Nephron progenitor cell (in vitro differentiated cells): ENCODE measurements around the gene SPATA2L.

Experiments used
- DNase-seq: peaks from one replicate; pipeline ENCODE4 v3.0.0; 2021
- H3K27ac Mint-ChIP-seq: 2 replicates; pipeline ENCODE4 v1.8.0; 2021; ENCODE audit warnings: mild to moderate bottlenecking, moderate library complexity, mixed read lengths
- H3K27me3 Mint-ChIP-seq: 2 replicates; pipeline ENCODE4 v1.8.0; 2021; ENCODE audit warnings: mild to moderate bottlenecking, low read depth, mixed read lengths; ENCODE audit not compliant: poor library complexity
- H3K36me3 Mint-ChIP-seq: 2 replicates; pipeline ENCODE4 v1.8.0; 2021; ENCODE audit warnings: low read depth, mixed read lengths
- H3K4me1 Mint-ChIP-seq: 2 replicates; pipeline ENCODE4 v1.8.0; 2021; ENCODE audit warnings: mixed read lengths
- H3K4me3 Mint-ChIP-seq: 2 replicates; pipeline ENCODE4 v1.8.0; 2021; ENCODE audit warnings: mild to moderate bottlenecking, moderate library complexity, mixed read lengths
- H3K9me3 Mint-ChIP-seq: 2 replicates; pipeline ENCODE4 v1.8.0; 2021; ENCODE audit warnings: mild to moderate bottlenecking, moderate library complexity, mixed read lengths
- TF ChIP-seq, protein P1 (sequence below): fragments of 200-600 bp; sonication (generic); IDR thresholded peaks from 2 replicates; pipeline ENCODE4 v1.5.0; 2021; ENCODE audit warnings: antibody characterized with exemption

The SPATA2L gene

GRCh38 chr16:89657442-89658220 is 43.9 kb downstream of the SPATA2L start, which contains the start of the genes CHMP1A and SPATA33:
CHMP1A (minus strand) TSS chr16:89657708; CDS start chr16:89657588, 120 bp downstream.
SPATA33 (plus strand) TSS chr16:89657836; CDS start chr16:89657912, 76 bp downstream.
- Mint-ChIP-seq H3K4me1 (peaks cover 20% of the 10 kb centered on the region), H3K27me3 (no peaks in the 10 kb centered on the region), H3K9me3 (peaks cover 36% of the 10 kb centered on the region), H3K36me3 (peaks cover 61% of the 10 kb centered on the region), H3K27ac (no peak within 1 kb of the TSS), H3K4me3 (peak within 1 kb of the TSS; percentile 93)
- peak; percentile 94 for DNase-seq
- TF ChIP-seq, protein P1, sequence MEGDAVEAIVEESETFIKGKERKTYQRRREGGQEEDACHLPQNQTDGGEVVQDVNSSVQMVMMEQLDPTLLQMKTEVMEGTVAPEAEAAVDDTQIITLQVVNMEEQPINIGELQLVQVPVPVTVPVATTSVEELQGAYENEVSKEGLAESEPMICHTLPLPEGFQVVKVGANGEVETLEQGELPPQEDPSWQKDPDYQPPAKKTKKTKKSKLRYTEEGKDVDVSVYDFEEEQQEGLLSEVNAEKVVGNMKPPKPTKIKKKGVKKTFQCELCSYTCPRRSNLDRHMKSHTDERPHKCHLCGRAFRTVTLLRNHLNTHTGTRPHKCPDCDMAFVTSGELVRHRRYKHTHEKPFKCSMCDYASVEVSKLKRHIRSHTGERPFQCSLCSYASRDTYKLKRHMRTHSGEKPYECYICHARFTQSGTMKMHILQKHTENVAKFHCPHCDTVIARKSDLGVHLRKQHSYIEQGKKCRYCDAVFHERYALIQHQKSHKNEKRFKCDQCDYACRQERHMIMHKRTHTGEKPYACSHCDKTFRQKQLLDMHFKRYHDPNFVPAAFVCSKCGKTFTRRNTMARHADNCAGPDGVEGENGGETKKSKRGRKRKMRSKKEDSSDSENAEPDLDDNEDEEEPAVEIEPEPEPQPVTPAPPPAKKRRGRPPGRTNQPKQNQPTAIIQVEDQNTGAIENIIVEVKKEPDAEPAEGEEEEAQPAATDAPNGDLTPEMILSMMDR: no peak

GRCh38 chr16:89656435-89657121 is 44.9 kb downstream of the SPATA2L start:
- Mint-ChIP-seq H3K4me1 (peaks cover 20% of the 10 kb centered on the region), H3K4me3 (peak overlapping the region; percentile 93), H3K27me3 (no peaks in the 10 kb centered on the region), H3K36me3 (peaks cover 51% of the 10 kb centered on the region), H3K9me3 (peaks cover 25% of the 10 kb centered on the region), H3K27ac (no peak overlapping the region)
- peak; percentile 16 for DNase-seq
- TF ChIP-seq, protein P1: no peak

- Mint-ChIP-seq H3K9me3 (peaks cover 11% of the 10 kb centered on the region), H3K27me3 (no peaks in the 10 kb centered on the region), H3K4me1 (peaks cover 20% of the 10 kb centered on the region), H3K27ac (peak overlapping the region; percentile 91), H3K36me3 (peaks cover 44% of the 10 kb centered on the region), H3K4me3 (peak overlapping the region; percentile 93)
- no peak for DNase-seq
- TF ChIP-seq, protein P1: no peak
Observed at GRCh38 chr16:89655062-89655643, 46.4 kb downstream of the SPATA2L start.

DNA sequence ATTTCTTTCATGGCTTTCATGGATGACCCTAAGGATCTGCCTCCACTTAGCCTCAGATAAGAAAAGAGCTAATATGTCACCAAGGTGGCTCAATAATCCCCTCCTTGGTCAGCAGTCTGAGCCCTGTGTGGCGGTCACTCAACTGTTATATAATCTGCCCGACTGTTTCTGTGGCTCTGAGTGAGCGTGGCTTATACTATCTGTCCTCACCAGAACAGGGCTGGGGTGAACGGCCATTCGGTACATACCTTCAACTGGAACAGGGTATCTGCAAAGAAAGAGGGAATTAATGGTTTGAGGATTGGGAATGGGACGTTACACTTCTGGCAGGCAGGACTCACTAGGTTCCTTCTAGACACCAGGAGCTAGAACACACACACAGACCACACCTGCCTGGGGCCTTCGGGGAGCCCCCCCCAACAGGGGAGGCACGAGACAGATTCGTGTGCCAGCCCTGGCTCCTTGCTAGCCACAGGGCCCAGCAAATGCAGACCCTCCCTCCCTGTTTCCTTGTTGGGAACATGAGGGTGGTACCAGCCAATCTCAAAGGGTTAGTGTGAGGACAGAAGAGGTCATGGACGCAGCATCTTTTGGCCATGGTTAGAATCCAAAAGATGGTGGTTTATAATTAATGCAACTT is 47.7 kb downstream of the SPATA2L start:
- Mint-ChIP-seq H3K27me3 (no peaks in the 10 kb centered on the region), H3K36me3 (peaks cover 32% of the 10 kb centered on the region), H3K4me1 (peaks cover 18% of the 10 kb centered on the region), H3K9me3 (peaks cover 6% of the 10 kb centered on the region), H3K4me3 (peak overlapping the region; percentile 58), H3K27ac (no peak overlapping the region)
- TF ChIP-seq, protein P1: no peak
- DNase-seq: no peak

- peaks cover 24% of the 10 kb centered on the region for H3K36me3 Mint-ChIP-seq
- H3K27me3 Mint-ChIP-seq: no peaks in the 10 kb centered on the region
- TF ChIP-seq, protein P1: no peak
- H3K27ac Mint-ChIP-seq: no peak overlapping the region
- H3K4me1 Mint-ChIP-seq: peaks cover 8% of the 10 kb centered on the region
- H3K4me3 Mint-ChIP-seq: no peak overlapping the region
- no peaks in the 10 kb centered on the region for H3K9me3 Mint-ChIP-seq
- DNase-seq: no peak
Observed at GRCh38 chr16:89651584-89651983, 49.9 kb downstream of the SPATA2L start.
